Measurements from ENCODE around the gene TP53BP1.

The TP53BP1 gene

GRCh38 chr15:43493703-43494472 is 932 bp upstream of the TP53BP1 start:
- DNase-seq (ENCODE audit: low read depth in 1 of 2, low spot score in 1 of 2) = no peak

GRCh38 chr15:43492266-43492665 is 690 bp downstream of the TP53BP1 start:
- DNase-seq (ENCODE audit: low read depth in 1 of 2, low spot score in 1 of 2) = no peak

GRCh38 chr15:43489191-43489590 is 3.8 kb downstream of the TP53BP1 start:
- no peak for DNase-seq (ENCODE audit: low read depth in 1 of 2, low spot score in 1 of 2)

- no peak for DNase-seq (ENCODE audit: low read depth in 1 of 2, low spot score in 1 of 2)
Observed at GRCh38 chr15:43488790-43489189, 4.2 kb downstream of the TP53BP1 start.

GRCh38 chr15:43487271-43487895 is 5.6 kb downstream of the TP53BP1 start:
- DNase-seq (ENCODE audit: low read depth in 1 of 2, low spot score in 1 of 2) = no peak

GRCh38 chr15:43484455-43484854 is 8.5 kb downstream of the TP53BP1 start:
- no peak for DNase-seq (ENCODE audit: low read depth in 1 of 2, low spot score in 1 of 2)

GRCh38 chr15:43483297-43484128 is 9.4 kb downstream of the TP53BP1 start:
- no peak for DNase-seq (ENCODE audit: low read depth in 1 of 2, low spot score in 1 of 2)

GRCh38 chr15:43473885-43474284 is 19.1 kb downstream of the TP53BP1 start:
- no peak for DNase-seq (ENCODE audit: low read depth in 1 of 2, low spot score in 1 of 2)

- no peak for DNase-seq (ENCODE audit: low read depth in 1 of 2, low spot score in 1 of 2)
Observed at GRCh38 chr15:43471975-43472374, 21.0 kb downstream of the TP53BP1 start.

- no peak for DNase-seq (ENCODE audit: low read depth in 1 of 2, low spot score in 1 of 2)
Observed at GRCh38 chr15:43469867-43470266, 23.1 kb downstream of the TP53BP1 start.

- no peak for DNase-seq (ENCODE audit: low read depth in 1 of 2, low spot score in 1 of 2)
Observed at GRCh38 chr15:43465100-43465499, 27.9 kb downstream of the TP53BP1 start.

GRCh38 chr15:43463998-43464397 is 29.0 kb downstream of the TP53BP1 start:
- no peak for DNase-seq (ENCODE audit: low read depth in 1 of 2, low spot score in 1 of 2)

GRCh38 chr15:43463507-43463906 is 29.4 kb downstream of the TP53BP1 start:
- DNase-seq (ENCODE audit: low read depth in 1 of 2, low spot score in 1 of 2) = no peak

- DNase-seq (ENCODE audit: low read depth in 1 of 2, low spot score in 1 of 2) = no peak
Observed at GRCh38 chr15:43449981-43450380, 43.0 kb downstream of the TP53BP1 start.

- DNase-seq (ENCODE audit: low read depth in 1 of 2, low spot score in 1 of 2) = no peak
Observed at GRCh38 chr15:43446344-43446743, 46.6 kb downstream of the TP53BP1 start.

GRCh38 chr15:43441316-43441715 is 51.6 kb downstream of the TP53BP1 start:
- DNase-seq (ENCODE audit: low read depth in 1 of 2, low spot score in 1 of 2) = no peak

GRCh38 chr15:43440721-43441281 is 52.2 kb downstream of the TP53BP1 start:
- peak in 1 of 2 donors; percentile 1 for DNase-seq (ENCODE audit: low read depth in 1 of 2, low spot score in 1 of 2)

GRCh38 chr15:43439268-43439667 is 53.7 kb downstream of the TP53BP1 start:
- no peak for DNase-seq (ENCODE audit: low read depth in 1 of 2, low spot score in 1 of 2)

- no peak for DNase-seq (ENCODE audit: low read depth in 1 of 2, low spot score in 1 of 2)
Observed at GRCh38 chr15:43436395-43436794, 56.6 kb downstream of the TP53BP1 start.

- DNase-seq (ENCODE audit: low read depth in 1 of 2, low spot score in 1 of 2) = no peak
Observed at GRCh38 chr15:43434446-43434845, 58.5 kb downstream of the TP53BP1 start.

- DNase-seq (ENCODE audit: low read depth in 1 of 2, low spot score in 1 of 2) = no peak
Observed at GRCh38 chr15:43433661-43434303, 59.2 kb downstream of the TP53BP1 start.

Data from activated T-helper 1 cell treated with anti-CD3 and anti-CD28 coated beads, Interleukin-2, amount 50 U/mL, for 16 hours (primary cell).